ENCODE data around the gene EPB41L3.

Gene EPB41L3

DNA sequence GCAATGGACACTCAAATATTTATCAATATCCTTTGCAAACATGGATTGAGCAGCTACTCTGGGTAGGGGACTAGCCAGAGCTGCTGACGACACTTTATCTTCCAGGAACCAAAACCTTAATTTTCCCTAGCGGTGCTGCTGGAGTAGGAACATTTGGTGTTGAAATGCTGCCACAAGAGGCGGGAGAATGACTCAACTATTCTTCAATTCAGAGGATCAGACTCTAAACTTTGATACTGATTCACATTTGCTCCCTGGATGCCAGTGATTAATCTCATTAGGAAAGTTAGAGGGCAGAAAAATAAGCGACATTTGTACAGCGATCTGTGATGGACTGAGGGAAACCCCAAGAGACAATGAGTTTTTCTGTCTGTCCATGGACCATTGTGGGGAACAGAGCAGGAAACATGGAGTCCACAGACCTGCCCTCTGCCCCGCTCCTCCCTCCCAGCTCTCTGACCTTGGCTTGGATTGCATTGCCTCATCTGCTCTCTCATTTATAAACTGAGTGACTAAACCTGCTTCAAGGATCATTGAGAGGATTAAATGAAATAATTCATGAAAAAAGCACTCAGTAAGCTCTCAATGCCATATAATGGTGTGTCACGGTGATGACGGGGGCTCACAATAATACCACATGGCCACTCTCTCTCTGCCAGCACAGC lies 12.6 kb upstream of the EPB41L3 start:
- no peaks in the 10 kb centered on the region for H3K27me3 ChIP-seq (ENCODE audit: low read depth, low read length)
- H3K36me3 ChIP-seq (ENCODE audit: control insufficient read depth in 1 of 2, insufficient read depth in 2 of 2, low read length in 2 of 2) = no peaks in the 10 kb centered on the region
- no peak overlapping the region for H3K27ac ChIP-seq (ENCODE audit: low read length)
- no peaks in the 10 kb centered on the region for H3K4me1 ChIP-seq (ENCODE audit: control insufficient read depth in 1 of 2, insufficient read depth in 2 of 2, low read length in 2 of 2)
- H3K4me3 ChIP-seq (ENCODE audit: low read depth in 1 of 2, low read length in 2 of 2) = no peak overlapping the region
- no peaks in the 10 kb centered on the region for H3K9me3 ChIP-seq (ENCODE audit: control insufficient read depth in 1 of 2, low read length in 2 of 2)

DNA sequence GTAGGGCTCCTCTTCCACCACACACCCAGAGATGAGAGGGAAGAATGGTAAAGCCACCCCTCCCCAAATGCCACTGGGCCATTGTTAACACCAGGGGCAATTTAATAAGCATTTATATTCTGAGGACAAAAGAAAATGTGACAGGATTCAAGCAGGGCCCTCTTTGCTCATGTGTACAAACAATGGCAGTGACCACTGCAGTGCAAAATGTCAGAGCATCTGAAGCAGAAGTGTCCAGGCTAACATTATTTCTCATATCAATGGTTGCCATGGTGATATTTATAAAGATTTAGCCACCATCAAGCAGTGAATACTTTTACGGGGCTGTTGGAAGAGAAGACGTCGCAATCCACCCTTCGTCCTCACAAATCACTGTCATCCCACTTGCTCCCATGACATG lies 10.8 kb upstream of the EPB41L3 start:
- no peaks in the 10 kb centered on the region for H3K27me3 ChIP-seq (ENCODE audit: low read depth, low read length)
- H3K9me3 ChIP-seq (ENCODE audit: control insufficient read depth in 1 of 2, low read length in 2 of 2) = no peaks in the 10 kb centered on the region
- H3K36me3 ChIP-seq (ENCODE audit: control insufficient read depth in 1 of 2, insufficient read depth in 2 of 2, low read length in 2 of 2) = no peaks in the 10 kb centered on the region
- H3K4me1 ChIP-seq (ENCODE audit: control insufficient read depth in 1 of 2, insufficient read depth in 2 of 2, low read length in 2 of 2) = no peaks in the 10 kb centered on the region
- H3K4me3 ChIP-seq (ENCODE audit: low read depth in 1 of 2, low read length in 2 of 2) = no peak overlapping the region
- no peak overlapping the region for H3K27ac ChIP-seq (ENCODE audit: low read length)

DNA sequence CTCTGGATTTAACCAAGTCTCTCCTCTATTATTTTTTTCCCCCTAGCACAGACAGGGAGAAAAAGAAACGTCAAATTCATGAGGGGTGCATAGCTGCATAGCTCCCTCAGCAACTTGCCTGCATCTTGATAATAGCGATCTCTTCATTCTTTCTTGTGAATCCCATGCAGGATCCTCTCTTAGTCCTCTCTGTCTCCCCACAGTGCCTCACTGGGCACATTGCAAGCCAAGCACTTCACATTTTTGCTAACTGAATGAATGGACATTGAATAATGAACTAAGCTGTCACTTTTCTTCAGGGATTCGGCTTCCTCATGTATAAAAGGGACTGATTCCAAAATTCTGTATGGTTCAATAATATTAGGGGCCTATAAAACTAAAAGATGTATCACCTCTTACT lies 2.9 kb upstream of the EPB41L3 start:
- no peak overlapping the region for H3K27ac ChIP-seq (ENCODE audit: low read length)

DNA sequence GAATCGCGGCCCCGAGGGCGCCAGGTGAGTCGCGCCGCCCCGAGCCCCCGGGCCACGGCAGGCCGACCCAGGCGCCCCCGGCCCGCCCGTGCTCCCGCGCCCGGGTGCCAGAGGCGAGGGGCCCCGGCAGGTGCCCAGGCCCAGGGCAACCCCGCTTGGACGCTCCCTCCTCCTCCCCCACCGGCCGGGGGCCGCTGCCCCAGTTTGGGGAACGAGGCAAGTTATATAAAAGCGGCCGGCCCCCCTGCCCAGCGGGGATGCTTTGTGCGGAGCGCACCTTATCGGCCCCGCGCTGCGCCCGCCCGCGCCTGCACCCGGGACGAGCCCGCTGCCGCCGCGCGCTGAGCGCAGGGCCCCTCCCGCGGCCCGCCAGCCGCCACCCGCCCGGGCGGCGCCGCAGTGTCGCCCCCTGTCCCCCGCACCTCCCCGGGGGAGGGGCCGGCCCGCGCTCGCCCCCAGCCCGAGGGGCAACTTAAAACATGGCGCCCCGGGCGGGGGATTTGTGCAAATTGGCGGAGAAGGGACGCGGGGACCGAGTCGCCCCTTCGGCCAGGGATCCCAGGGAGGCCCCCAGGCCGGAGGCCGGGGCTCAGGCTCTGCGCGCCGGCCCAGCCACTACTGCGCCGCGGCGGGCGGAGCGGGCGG lies 639 bp downstream of the EPB41L3 start:
- Histone ChIP-seq H3K36me3 (ENCODE audit: control insufficient read depth in 1 of 2, insufficient read depth in 2 of 2, low read length in 2 of 2) (no peaks in the 10 kb centered on the region), H3K27me3 (ENCODE audit: low read depth, low read length) (no peaks in the 10 kb centered on the region), H3K27ac (ENCODE audit: low read length) (peak overlapping the region; percentile 28), H3K4me1 (ENCODE audit: control insufficient read depth in 1 of 2, insufficient read depth in 2 of 2, low read length in 2 of 2) (no peaks in the 10 kb centered on the region), H3K4me3 (ENCODE audit: low read depth in 1 of 2, low read length in 2 of 2) (peak overlapping the region; percentile 55 to 72), H3K9me3 (ENCODE audit: control insufficient read depth in 1 of 2, low read length in 2 of 2) (no peaks in the 10 kb centered on the region)

More for the DNA sequence above, 2.9 kb upstream of the EPB41L3 start:
- Histone ChIP-seq H3K4me3 (ENCODE audit: low read depth in 1 of 2, low read length in 2 of 2) (no peak overlapping the region), H3K4me1 (ENCODE audit: control insufficient read depth in 1 of 2, insufficient read depth in 2 of 2, low read length in 2 of 2) (no peaks in the 10 kb centered on the region), H3K36me3 (ENCODE audit: control insufficient read depth in 1 of 2, insufficient read depth in 2 of 2, low read length in 2 of 2) (no peaks in the 10 kb centered on the region), H3K9me3 (ENCODE audit: control insufficient read depth in 1 of 2, low read length in 2 of 2) (no peaks in the 10 kb centered on the region), H3K27me3 (ENCODE audit: low read depth, low read length) (no peaks in the 10 kb centered on the region)

DNA sequence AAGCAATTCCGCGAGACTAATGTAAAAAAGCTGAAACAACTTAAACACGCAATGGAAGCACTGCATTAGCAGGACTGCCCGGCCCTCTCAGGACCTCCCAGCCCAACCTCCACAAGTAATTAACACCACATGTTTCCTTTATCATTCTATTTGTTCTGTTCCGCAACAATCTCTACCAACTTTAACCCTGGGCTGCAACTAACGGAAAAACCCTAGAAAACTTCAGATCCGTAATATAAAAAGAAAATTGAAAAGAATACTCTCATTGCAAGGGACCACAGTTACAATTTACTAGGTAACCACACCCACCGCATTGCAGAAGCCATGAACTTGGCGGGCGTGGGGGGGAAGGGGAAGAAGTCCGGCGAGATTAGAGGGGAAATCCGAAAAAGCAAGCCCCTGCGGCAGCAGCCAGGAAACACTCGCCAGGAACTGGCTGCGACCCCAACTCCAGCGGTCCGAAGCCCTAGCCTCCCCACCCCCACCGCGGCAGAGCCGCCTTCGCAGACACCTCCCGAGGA lies 1.2 kb downstream of the EPB41L3 start:
- Histone ChIP-seq H3K9me3 (ENCODE audit: control insufficient read depth in 1 of 2, low read length in 2 of 2) (no peaks in the 10 kb centered on the region), H3K27me3 (ENCODE audit: low read depth, low read length) (no peaks in the 10 kb centered on the region), H3K4me3 (ENCODE audit: low read depth in 1 of 2, low read length in 2 of 2) (peak overlapping the region; percentile 55 to 72), H3K36me3 (ENCODE audit: control insufficient read depth in 1 of 2, insufficient read depth in 2 of 2, low read length in 2 of 2) (no peaks in the 10 kb centered on the region), H3K4me1 (ENCODE audit: control insufficient read depth in 1 of 2, insufficient read depth in 2 of 2, low read length in 2 of 2) (no peaks in the 10 kb centered on the region), H3K27ac (ENCODE audit: low read length) (peak overlapping the region; percentile 28)

DNA sequence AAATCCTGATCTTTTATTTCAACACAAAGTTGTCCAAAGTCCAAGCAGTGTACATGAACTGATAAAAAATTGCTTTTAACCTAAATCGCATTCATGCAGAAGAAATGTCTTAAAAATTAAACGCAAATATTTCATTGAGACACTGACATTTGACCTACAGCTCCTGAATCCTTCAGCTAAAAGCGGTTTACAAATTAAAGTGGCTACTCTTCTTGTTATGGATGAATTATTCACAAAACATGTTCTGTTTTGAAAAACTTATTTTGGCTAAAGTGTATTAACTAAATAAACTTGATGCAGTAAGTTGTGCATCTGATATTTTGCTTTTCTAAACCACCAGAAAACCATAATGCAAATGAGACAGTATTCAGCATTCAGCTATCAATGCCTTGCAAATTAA lies 2.2 kb downstream of the EPB41L3 start:
- Histone ChIP-seq H3K36me3 (ENCODE audit: control insufficient read depth in 1 of 2, insufficient read depth in 2 of 2, low read length in 2 of 2) (no peaks in the 10 kb centered on the region), H3K4me1 (ENCODE audit: control insufficient read depth in 1 of 2, insufficient read depth in 2 of 2, low read length in 2 of 2) (no peaks in the 10 kb centered on the region), H3K27me3 (ENCODE audit: low read depth, low read length) (no peaks in the 10 kb centered on the region), H3K4me3 (ENCODE audit: low read depth in 1 of 2, low read length in 2 of 2) (no peak overlapping the region), H3K27ac (ENCODE audit: low read length) (no peak overlapping the region), H3K9me3 (ENCODE audit: control insufficient read depth in 1 of 2, low read length in 2 of 2) (no peaks in the 10 kb centered on the region)

DNA sequence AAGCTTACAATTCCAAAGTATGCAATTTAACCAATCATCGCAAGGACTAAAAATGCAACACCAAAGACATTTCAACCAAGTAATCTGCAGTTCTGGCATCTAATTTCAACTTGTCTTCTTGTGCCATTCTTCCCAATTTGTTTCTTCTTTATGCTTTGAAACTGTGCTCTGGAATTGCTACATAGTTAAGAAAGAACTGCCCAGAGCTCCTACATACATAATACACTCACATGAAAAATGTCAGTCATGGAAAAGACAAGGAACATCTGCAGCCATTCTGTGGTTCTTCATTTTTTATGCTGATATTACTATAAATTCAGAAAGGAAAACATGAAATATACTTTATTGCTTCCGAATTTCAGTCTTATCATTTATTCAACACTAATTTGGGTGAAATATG lies 4.4 kb downstream of the EPB41L3 start:
- Histone ChIP-seq H3K9me3 (ENCODE audit: control insufficient read depth in 1 of 2, low read length in 2 of 2) (no peaks in the 10 kb centered on the region), H3K36me3 (ENCODE audit: control insufficient read depth in 1 of 2, insufficient read depth in 2 of 2, low read length in 2 of 2) (no peaks in the 10 kb centered on the region), H3K4me1 (ENCODE audit: control insufficient read depth in 1 of 2, insufficient read depth in 2 of 2, low read length in 2 of 2) (no peaks in the 10 kb centered on the region), H3K4me3 (ENCODE audit: low read depth in 1 of 2, low read length in 2 of 2) (no peak overlapping the region), H3K27ac (ENCODE audit: low read length) (no peak overlapping the region), H3K27me3 (ENCODE audit: low read depth, low read length) (no peaks in the 10 kb centered on the region)

DNA sequence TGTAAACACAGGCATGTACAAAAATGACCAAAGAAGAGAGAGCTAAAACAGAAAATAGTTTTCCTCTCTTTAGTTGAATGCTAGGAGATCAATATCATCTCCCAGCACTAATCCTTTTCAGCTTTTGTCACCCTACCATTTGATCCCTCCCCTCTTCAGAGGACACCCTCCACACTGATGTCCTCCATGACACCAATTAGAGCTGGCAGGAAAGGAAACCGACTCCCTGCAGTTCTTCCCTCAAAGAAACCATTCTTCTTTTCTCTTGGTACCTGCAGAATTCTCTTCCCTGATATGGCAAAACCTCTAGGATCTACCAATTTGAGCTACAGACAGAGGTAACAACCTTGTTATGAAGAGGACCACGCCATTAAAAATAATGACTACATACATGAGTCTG lies 5.3 kb downstream of the EPB41L3 start:
- Histone ChIP-seq H3K27ac (ENCODE audit: low read length) (no peak overlapping the region), H3K9me3 (ENCODE audit: control insufficient read depth in 1 of 2, low read length in 2 of 2) (no peaks in the 10 kb centered on the region), H3K4me1 (ENCODE audit: control insufficient read depth in 1 of 2, insufficient read depth in 2 of 2, low read length in 2 of 2) (no peaks in the 10 kb centered on the region), H3K36me3 (ENCODE audit: control insufficient read depth in 1 of 2, insufficient read depth in 2 of 2, low read length in 2 of 2) (no peaks in the 10 kb centered on the region), H3K27me3 (ENCODE audit: low read depth, low read length) (no peaks in the 10 kb centered on the region), H3K4me3 (ENCODE audit: low read depth in 1 of 2, low read length in 2 of 2) (no peak overlapping the region)

DNA sequence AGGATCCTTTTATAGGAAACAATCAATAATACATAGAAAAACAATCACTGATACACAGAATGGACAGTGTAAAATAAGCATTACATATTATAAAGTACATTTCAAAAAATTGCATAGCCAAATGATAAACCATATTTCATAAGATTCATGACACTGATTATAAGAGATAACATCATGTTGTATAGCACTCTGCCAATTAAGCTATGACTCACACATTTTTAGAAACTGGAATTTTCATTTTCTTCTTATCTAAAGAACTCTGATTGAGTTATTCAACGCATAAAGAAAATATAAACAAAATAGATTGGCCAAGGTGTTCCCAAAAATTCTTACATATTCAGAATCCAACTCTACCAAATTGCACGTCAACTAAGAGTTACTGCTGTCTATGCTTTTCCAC lies 5.9 kb downstream of the EPB41L3 start:
- Histone ChIP-seq H3K9me3 (ENCODE audit: control insufficient read depth in 1 of 2, low read length in 2 of 2) (no peaks in the 10 kb centered on the region), H3K4me1 (ENCODE audit: control insufficient read depth in 1 of 2, insufficient read depth in 2 of 2, low read length in 2 of 2) (no peaks in the 10 kb centered on the region), H3K27me3 (ENCODE audit: low read depth, low read length) (no peaks in the 10 kb centered on the region), H3K36me3 (ENCODE audit: control insufficient read depth in 1 of 2, insufficient read depth in 2 of 2, low read length in 2 of 2) (no peaks in the 10 kb centered on the region), H3K27ac (ENCODE audit: low read length) (no peak overlapping the region), H3K4me3 (ENCODE audit: low read depth in 1 of 2, low read length in 2 of 2) (no peak overlapping the region)

DNA sequence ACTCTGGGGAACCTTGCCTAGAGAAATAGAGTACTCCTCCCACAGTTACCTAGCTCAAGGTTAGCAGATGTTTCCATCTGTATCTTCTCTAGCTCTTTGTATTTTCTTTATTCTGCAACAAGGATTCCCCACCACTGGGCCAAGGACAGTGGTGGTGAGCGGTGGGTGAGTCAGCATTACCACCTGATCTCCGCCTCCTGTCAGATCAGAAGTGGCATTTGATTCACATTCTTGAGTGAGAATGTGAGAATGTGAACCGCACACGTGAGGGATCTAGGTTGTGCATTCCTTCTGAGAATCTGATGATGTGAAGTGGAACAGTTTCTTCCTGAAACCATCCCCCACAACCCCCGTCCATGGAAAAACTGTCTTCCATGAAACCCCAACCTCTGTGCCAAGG lies 9.0 kb downstream of the EPB41L3 start:
- Histone ChIP-seq H3K27me3 (ENCODE audit: low read depth, low read length) (no peaks in the 10 kb centered on the region), H3K9me3 (ENCODE audit: control insufficient read depth in 1 of 2, low read length in 2 of 2) (no peaks in the 10 kb centered on the region), H3K36me3 (ENCODE audit: control insufficient read depth in 1 of 2, insufficient read depth in 2 of 2, low read length in 2 of 2) (no peaks in the 10 kb centered on the region), H3K4me1 (ENCODE audit: control insufficient read depth in 1 of 2, insufficient read depth in 2 of 2, low read length in 2 of 2) (peaks cover 0 to 5% of the 10 kb centered on the region in 2 donors), H3K4me3 (ENCODE audit: low read depth in 1 of 2, low read length in 2 of 2) (no peak overlapping the region), H3K27ac (ENCODE audit: low read length) (no peak overlapping the region)

DNA sequence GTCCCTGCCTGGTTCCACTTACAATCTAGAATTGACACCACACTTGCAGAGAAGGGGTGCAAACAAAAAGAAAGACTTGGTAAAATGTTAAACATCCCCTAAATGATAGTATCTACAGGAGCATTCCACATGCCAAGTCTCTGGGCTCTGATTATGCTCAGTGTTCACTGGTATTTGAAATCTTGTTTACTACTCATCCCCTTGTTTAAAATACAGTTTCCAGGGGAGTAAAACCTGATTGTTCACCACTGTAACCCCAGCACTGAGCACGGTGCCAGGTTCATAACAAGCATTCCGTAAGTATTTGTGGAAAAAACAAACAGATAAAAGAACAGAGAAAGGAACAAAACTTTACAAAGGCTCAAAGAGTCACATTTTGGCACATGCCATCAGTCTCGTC lies 11.7 kb downstream of the EPB41L3 start:
- Histone ChIP-seq H3K9me3 (ENCODE audit: control insufficient read depth in 1 of 2, low read length in 2 of 2) (no peaks in the 10 kb centered on the region), H3K27me3 (ENCODE audit: low read depth, low read length) (no peaks in the 10 kb centered on the region), H3K36me3 (ENCODE audit: control insufficient read depth in 1 of 2, insufficient read depth in 2 of 2, low read length in 2 of 2) (no peaks in the 10 kb centered on the region), H3K4me3 (ENCODE audit: low read depth in 1 of 2, low read length in 2 of 2) (no peak overlapping the region), H3K27ac (ENCODE audit: low read length) (no peak overlapping the region), H3K4me1 (ENCODE audit: control insufficient read depth in 1 of 2, insufficient read depth in 2 of 2, low read length in 2 of 2) (peaks cover 0 to 5% of the 10 kb centered on the region in 2 donors)
